Endothelial cell of umbilical vein (primary cell): ENCODE results near the gene RTKN. TPM values are rescaled to one million over a fixed set of nuclear protein-coding genes. Genes with fewer than 3 reads are reported as not detected.

ENCODE experiments used
- BruUV-seq: library from RNA; stranded (reverse); fragments of 400-500 nt; replicated peaks from 2 replicates; lab custom pipeline; 2021; lab: Mats Ljungman, UMichigan
- CTCF ChIA-PET: fragments of 300-600, 350-600 bp; sonication (Branson Sonifier 250); formaldehyde crosslinking; loops from one replicate; lab custom pipeline; 2021; ENCODE audit warnings: antibody characterized with exemption, inconsistent platforms; lab: Charles Lee
- POLR2A ChIA-PET: fragments of 300-600, 350-600 bp; sonication (Branson Sonifier 250); formaldehyde crosslinking; loops from one replicate; lab custom pipeline; 2021; ENCODE audit warnings: antibody characterized with exemption, inconsistent platforms; lab: Charles Lee
- DNase-seq: peaks from one replicate; pipeline ENCODE4 v3.0.0-alpha.2; 2011; ENCODE audit warnings: low read depth, low spot score
- FAIRE-seq: peaks from 2 replicates; lab custom pipeline; 2011; peaks lifted over from hg19 to GRCh38; lab: Jason Lieb, UNC
- H2AFZ ChIP-seq: 2 replicates; pipeline ENCODE4 v1.6.0; 2012; ENCODE audit warnings: low read depth, low read length, control low read depth, inconsistent platforms
- H3K27ac ChIP-seq: 2 replicates; pipeline ENCODE4 v1.5.1; 2011; ENCODE audit warnings: low read depth, mild to moderate bottlenecking, control low read depth, low read length, moderate library complexity; ENCODE audit not compliant: insufficient read depth
- H3K27me3 ChIP-seq, 2 experiments: 2 replicates each; pipeline versions ENCODE4 v1.6.0 to v1.6.1; 2011; ENCODE audit warnings: low read length in 2 of 2, mixed read lengths in 1 of 2; ENCODE audit not compliant: control insufficient read depth in 2 of 2, insufficient read depth in 2 of 2
- H3K36me3 ChIP-seq, 2 experiments: 2 replicates in 1 of 2; 3 replicates in 1 of 2; pipeline ENCODE4 v1.5.1; 2011; ENCODE audit warnings: low read length in 2 of 2, mild to moderate bottlenecking in 1 of 2, moderate library complexity in 1 of 2; ENCODE audit not compliant: control insufficient read depth in 2 of 2, insufficient read depth in 2 of 2; ENCODE audit errors: extremely low read depth in 1 of 2
- H3K4me1 ChIP-seq: 3 replicates; pipeline ENCODE4 v1.5.1; 2011; ENCODE audit warnings: mild to moderate bottlenecking, low read length; ENCODE audit not compliant: control insufficient read depth, insufficient read depth; ENCODE audit errors: extremely low read depth
- H3K4me2 ChIP-seq: 2 replicates; pipeline ENCODE4 v1.6.1; 2011; ENCODE audit warnings: low read length, control low read depth, mixed read lengths; ENCODE audit not compliant: insufficient read depth
- H3K4me3 ChIP-seq, 3 experiments: fragments of 200-600 bp in 1 of 3; sonication (generic), shearing (Covaris generic) in 1 of 3; replicated peaks in 1 of 3; 2 replicates each; pipeline ENCODE4 v1.5.1; 2011 to 2016; ENCODE audit warnings: control low read depth in 3 of 3, low read length in 3 of 3, mild to moderate bottlenecking in 2 of 3, inconsistent platforms in 1 of 3, low read depth in 1 of 3, moderate library complexity in 1 of 3; ENCODE audit not compliant: insufficient read depth in 1 of 3
- H3K79me2 ChIP-seq: 2 replicates; pipeline ENCODE4 v1.6.0; 2012; ENCODE audit warnings: low read length, inconsistent platforms; ENCODE audit not compliant: control insufficient read depth, insufficient read depth
- H3K9ac ChIP-seq: replicated peaks from 2 replicates; pipeline ENCODE3; 2011; ENCODE audit warnings: low read length, control low read depth; ENCODE audit not compliant: insufficient read depth; ENCODE audit errors: extremely low read depth
- H3K9me1 ChIP-seq: replicated peaks from 3 replicates; pipeline ENCODE4 v1.6.0; 2011; ENCODE audit warnings: mild to moderate bottlenecking, low read length; ENCODE audit not compliant: control insufficient read depth, insufficient read depth; ENCODE audit errors: extremely low read depth
- H3K9me3 ChIP-seq: replicated peaks from 2 replicates; pipeline ENCODE4 v1.5.1; 2012; ENCODE audit warnings: low read length, inconsistent platforms; ENCODE audit not compliant: control insufficient read depth, insufficient read depth
- H4K20me1 ChIP-seq: replicated peaks from 2 replicates; pipeline ENCODE3; 2011; ENCODE audit warnings: mild to moderate bottlenecking, low read length; ENCODE audit not compliant: control insufficient read depth, insufficient read depth; ENCODE audit errors: extremely low read depth
- EZH2 ChIP-seq: IDR thresholded peaks from 2 replicates; pipeline ENCODE4 v1.6.1; 2012; ENCODE audit warnings: borderline replicate concordance, low read depth, mild to moderate bottlenecking, moderate library complexity, low read length, inconsistent platforms; ENCODE audit not compliant: severe bottlenecking
- FOS ChIP-seq: IDR thresholded peaks from 2 replicates; pipeline ENCODE4 v1.6.1; 2011; ENCODE audit warnings: mild to moderate bottlenecking, low read length, moderate library complexity, borderline replicate concordance; ENCODE audit not compliant: insufficient read depth
- GATA2 ChIP-seq: IDR thresholded peaks from 2 replicates; pipeline ENCODE4 v1.7.0; 2011; ENCODE audit warnings: low read depth, mild to moderate bottlenecking, moderate library complexity, mixed read lengths, low read length; ENCODE audit not compliant: insufficient read length, insufficient read depth
- JUN ChIP-seq: IDR thresholded peaks from 2 replicates; pipeline ENCODE4 v1.6.1; 2011; ENCODE audit warnings: borderline replicate concordance, low read depth; ENCODE audit not compliant: insufficient read length, insufficient read depth
- MYC ChIP-seq: IDR thresholded peaks from one replicate; pipeline ENCODE4 v1.6.1; 2011; ENCODE audit warnings: mild to moderate bottlenecking, low read depth, low read length
- POLR2A ChIP-seq: IDR thresholded peaks from 2 replicates; pipeline ENCODE4 v1.6.1; 2012; ENCODE audit warnings: low read depth, mild to moderate bottlenecking, control low read depth, low read length
- POLR2AphosphoS5 ChIP-seq: IDR thresholded peaks from 2 replicates; pipeline ENCODE4 v1.6.1; 2012; ENCODE audit warnings: low read depth, mild to moderate bottlenecking, control low read depth, low read length, moderate library complexity; ENCODE audit not compliant: insufficient read depth
- dilution Hi-C: fragments of 300-500 bp; cut with MboI; formaldehyde crosslinking; loops from one replicate; pipeline ENCODE4 v1.15.0; 2019; ENCODE audit warnings: low sequenced_read_pairs; ENCODE audit not compliant: extremely low pct_ligation_motif_present
- intact Hi-C: fragments of 100-400 bp; cut with micrococcal nuclease; formaldehyde crosslinking; loops from one replicate; pipeline ENCODE4 v1.10.0; 2022
- polyA plus RNA-seq, 4 experiments: library from polyadenylated mRNA; depleted of rRNA in 3 of 4; stranded (reverse) in 3 of 4; unstranded in 1 of 4; fragments of >200 nt; gene quantifications; 2 replicates each; pipeline versions ENCODE4 v1.2.1 to v1.2.3, GENCODE V29; 2011 to 2012; ENCODE audit warnings: missing spikeins in 1 of 4
- total RNA-seq: library from RNA; stranded (reverse); gene quantifications from 2 replicates; pipeline ENCODE4 v1.2.3, GENCODE V29; 2021
- TF ChIP-seq, protein P1 (sequence below), 2 donors: IDR thresholded peaks; 1 replicate in 1 of 2; 2 replicates in 1 of 2; pipeline ENCODE4 v1.5.1; 2011; ENCODE audit warnings: low read length in 2 of 2, mild to moderate bottlenecking in 2 of 2, moderate library complexity in 2 of 2, control low read depth in 1 of 2, inconsistent platforms in 1 of 2, low read depth in 1 of 2; ENCODE audit not compliant: insufficient read depth in 1 of 2; ENCODE audit errors: extremely low read depth in 1 of 2
- TF ChIP-seq, protein P2 (sequence below): IDR thresholded peaks from 2 replicates; pipeline ENCODE4 v1.6.1; 2011; ENCODE audit not compliant: insufficient read depth, insufficient read length

The RTKN gene
- total and polyA plus RNA-seq, 2 donors (not counting 3 experiments of a cell fraction or from before 2014, with no cell fraction given), result 20.0 to 20.7 TPM

DNA sequence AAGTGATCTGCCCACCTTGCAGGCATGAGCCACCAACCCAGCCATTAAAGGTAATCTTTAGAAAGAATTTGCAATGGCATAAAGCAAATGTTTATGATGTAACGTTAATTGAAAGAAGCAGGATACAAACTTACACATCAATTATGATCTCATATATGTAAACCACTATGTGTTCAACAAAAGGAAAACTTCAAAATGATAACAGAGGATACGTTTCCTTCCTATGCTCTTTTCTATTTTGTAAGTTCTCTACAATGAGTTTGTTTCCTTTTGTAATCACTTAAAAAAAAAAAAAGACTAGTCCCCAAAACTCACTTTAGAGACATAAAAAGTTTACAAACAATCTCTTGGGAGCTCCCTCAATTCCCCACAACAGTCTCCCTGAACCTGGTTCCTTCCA, 21.7 kb downstream of the RTKN start:
- Histone ChIP-seq H4K20me1 (no peaks in the 10 kb centered on the region), H2AFZ (no peak overlapping the region), H3K9ac (no peak overlapping the region), H3K27ac (no peak overlapping the region), H3K9me1 (no peaks in the 10 kb centered on the region), H3K4me1 (peaks cover 15% of the 10 kb centered on the region), H3K79me2 (no peaks in the 10 kb centered on the region), H3K4me3 (no peak overlapping the region), H3K36me3 (no peaks in the 10 kb centered on the region), H3K4me2 (no peak overlapping the region), H3K9me3 (no peaks in the 10 kb centered on the region), H3K27me3 (peaks cover 21 to 24% of the 10 kb centered on the region in 2 experiments)
- dilution Hi-C loops (no loop called here), intact Hi-C loops (no loop called here)
- TF ChIP-seq EZH2 (no peak), POLR2AphosphoS5 (no peak), JUN (no peak), GATA2 (no peak), FOS (no peak), MYC (no peak), POLR2A (no peak)
- TF ChIP-seq, protein P1, sequence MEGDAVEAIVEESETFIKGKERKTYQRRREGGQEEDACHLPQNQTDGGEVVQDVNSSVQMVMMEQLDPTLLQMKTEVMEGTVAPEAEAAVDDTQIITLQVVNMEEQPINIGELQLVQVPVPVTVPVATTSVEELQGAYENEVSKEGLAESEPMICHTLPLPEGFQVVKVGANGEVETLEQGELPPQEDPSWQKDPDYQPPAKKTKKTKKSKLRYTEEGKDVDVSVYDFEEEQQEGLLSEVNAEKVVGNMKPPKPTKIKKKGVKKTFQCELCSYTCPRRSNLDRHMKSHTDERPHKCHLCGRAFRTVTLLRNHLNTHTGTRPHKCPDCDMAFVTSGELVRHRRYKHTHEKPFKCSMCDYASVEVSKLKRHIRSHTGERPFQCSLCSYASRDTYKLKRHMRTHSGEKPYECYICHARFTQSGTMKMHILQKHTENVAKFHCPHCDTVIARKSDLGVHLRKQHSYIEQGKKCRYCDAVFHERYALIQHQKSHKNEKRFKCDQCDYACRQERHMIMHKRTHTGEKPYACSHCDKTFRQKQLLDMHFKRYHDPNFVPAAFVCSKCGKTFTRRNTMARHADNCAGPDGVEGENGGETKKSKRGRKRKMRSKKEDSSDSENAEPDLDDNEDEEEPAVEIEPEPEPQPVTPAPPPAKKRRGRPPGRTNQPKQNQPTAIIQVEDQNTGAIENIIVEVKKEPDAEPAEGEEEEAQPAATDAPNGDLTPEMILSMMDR (IDR thresholded peaks at IDR 0.05; ENCODE audit: extremely low read depth in 1 of 2, insufficient read depth in 1 of 2, low read depth in 1 of 2, low read length in 2 of 2), result no peak
- TF ChIP-seq, protein P2, sequence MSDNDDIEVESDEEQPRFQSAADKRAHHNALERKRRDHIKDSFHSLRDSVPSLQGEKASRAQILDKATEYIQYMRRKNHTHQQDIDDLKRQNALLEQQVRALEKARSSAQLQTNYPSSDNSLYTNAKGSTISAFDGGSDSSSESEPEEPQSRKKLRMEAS, result no peak
- DNase-seq (no peak), FAIRE-seq (no peak)
- ChIA-PET POLR2A (no interaction called here), CTCF (interaction anchor here (0.7 to 2.2 kb wide), 2 partner anchors 28 to 45 kb away, joined by 4 to 7 read pairs; partner anchors contain the start of gene MOGS)
- no TSS peak for BruUV-seq
